Osteoblast (primary cell): Measurements from ENCODE around the gene EFNB2. TPM values are rescaled to one million over a fixed set of nuclear protein-coding genes. Genes with fewer than 3 reads are reported as not detected.

Source experiments
- DNase-seq: peaks from one replicate; pipeline ENCODE4 v3.0.0; 2011; ENCODE audit warnings: low spot score, mixed read lengths; ENCODE audit not compliant: insufficient read length; ENCODE audit errors: missing footprints
- H2AFZ ChIP-seq: 2 replicates; pipeline ENCODE4 v1.6.0; 2011; ENCODE audit warnings: mild to moderate bottlenecking, low read length
- H3K27ac ChIP-seq: 2 replicates; pipeline ENCODE4 v1.5.1; 2011; ENCODE audit warnings: mild to moderate bottlenecking, low read depth, low read length, moderate library complexity
- H3K27me3 ChIP-seq: 2 replicates; pipeline ENCODE4 v1.6.0; 2012; ENCODE audit warnings: mild to moderate bottlenecking, control low read depth, inconsistent platforms, low read length, moderate library complexity; ENCODE audit not compliant: insufficient read depth
- H3K36me3 ChIP-seq: 2 replicates; pipeline ENCODE4 v1.5.1; 2011; ENCODE audit warnings: mild to moderate bottlenecking, low read length, control low read depth, moderate library complexity; ENCODE audit not compliant: insufficient read depth
- H3K4me1 ChIP-seq: 2 replicates; pipeline ENCODE4 v1.5.1; 2011; ENCODE audit warnings: mild to moderate bottlenecking, low read length, control low read depth, moderate library complexity; ENCODE audit not compliant: insufficient read depth
- H3K4me2 ChIP-seq: 2 replicates; pipeline ENCODE4 v1.6.0; 2011; ENCODE audit warnings: mild to moderate bottlenecking, low read length; ENCODE audit not compliant: insufficient read depth
- H3K4me3 ChIP-seq: fragments of 200-600 bp; sonication (generic); 3 replicates; pipeline ENCODE4 v1.5.1; 2012; ENCODE audit warnings: mild to moderate bottlenecking, low read length, inconsistent platforms; ENCODE audit not compliant: insufficient read depth
- H3K79me2 ChIP-seq: 2 replicates; pipeline ENCODE4 v1.6.0; 2012; ENCODE audit warnings: mild to moderate bottlenecking, low read length, control low read depth, inconsistent platforms; ENCODE audit not compliant: insufficient read depth
- H3K9me3 ChIP-seq: 2 replicates; pipeline ENCODE4 v1.5.1; 2011; ENCODE audit warnings: low read depth, low read length, control low read depth
- H4K20me1 ChIP-seq: 2 replicates; pipeline ENCODE4 v1.6.0; 2012; ENCODE audit warnings: mild to moderate bottlenecking, low read length, control low read depth; ENCODE audit not compliant: insufficient read depth
- CTCF ChIP-seq: IDR thresholded peaks from 2 replicates; pipeline ENCODE4 v1.5.1; 2011; ENCODE audit warnings: mild to moderate bottlenecking, low read depth, low read length, moderate library complexity; ENCODE audit errors: extremely low read depth
- total RNA-seq: library from RNA; depleted of rRNA; stranded (reverse); fragments of >200 nt; gene quantifications from 2 replicates; pipeline ENCODE4 v1.2.3, GENCODE V29; 2012

Gene EFNB2
- total RNA-seq, 1 donor = 17.0 TPM

GRCh38 chr13:106487129-106487528 is 48.3 kb downstream of the EFNB2 start:
- Histone ChIP-seq H3K36me3 (peaks cover 10% of the 10 kb centered on the region), H3K27me3 (no peaks in the 10 kb centered on the region), H4K20me1 (no peaks in the 10 kb centered on the region), H3K79me2 (no peaks in the 10 kb centered on the region), H3K4me1 (no peaks in the 10 kb centered on the region), H2AFZ (no peak overlapping the region), H3K4me3 (no peak overlapping the region), H3K9me3 (no peaks in the 10 kb centered on the region), H3K27ac (no peak overlapping the region), H3K4me2 (no peak overlapping the region)
- DNase-seq = no peak
- TF ChIP-seq CTCF = no peak

GRCh38 chr13:106486287-106486686 is 49.2 kb downstream of the EFNB2 start:
- DNase-seq = no peak
- Histone ChIP-seq H2AFZ (no peak overlapping the region), H3K79me2 (no peaks in the 10 kb centered on the region), H3K36me3 (peaks cover 3% of the 10 kb centered on the region), H3K27ac (no peak overlapping the region), H3K4me3 (no peak overlapping the region), H3K27me3 (no peaks in the 10 kb centered on the region), H4K20me1 (no peaks in the 10 kb centered on the region), H3K9me3 (no peaks in the 10 kb centered on the region), H3K4me1 (no peaks in the 10 kb centered on the region), H3K4me2 (no peak overlapping the region)
- no peak for TF ChIP-seq CTCF

- Histone ChIP-seq H4K20me1 (no peaks in the 10 kb centered on the region), H3K4me3 (peak overlapping the region; percentile 21), H3K27ac (no peak overlapping the region), H3K27me3 (no peaks in the 10 kb centered on the region), H3K9me3 (no peaks in the 10 kb centered on the region), H3K4me1 (no peaks in the 10 kb centered on the region), H3K79me2 (no peaks in the 10 kb centered on the region), H3K36me3 (no peaks in the 10 kb centered on the region), H2AFZ (peak overlapping the region; percentile 77), H3K4me2 (peak overlapping the region; percentile 80)
- no peak for DNase-seq
- no peak for TF ChIP-seq CTCF
Observed at GRCh38 chr13:106484537-106485193, 50.8 kb downstream of the EFNB2 start.

- H3K27ac ChIP-seq = no peak overlapping the region
- no peaks in the 10 kb centered on the region for H3K9me3 ChIP-seq
- no peak for TF ChIP-seq CTCF
- H3K36me3 ChIP-seq = no peaks in the 10 kb centered on the region
- no peak for DNase-seq
- no peaks in the 10 kb centered on the region for H4K20me1 ChIP-seq
- no peak overlapping the region for H3K4me3 ChIP-seq
- no peak overlapping the region for H2AFZ ChIP-seq
- peak overlapping the region; percentile 80 for H3K4me2 ChIP-seq
- no peaks in the 10 kb centered on the region for H3K27me3 ChIP-seq
- H3K79me2 ChIP-seq = no peaks in the 10 kb centered on the region
- no peaks in the 10 kb centered on the region for H3K4me1 ChIP-seq
Observed at GRCh38 chr13:106484084-106484483, 51.4 kb downstream of the EFNB2 start.
